OCI-LY1 (cell line): ENCODE measurements around the gene TIMP4.

Experiments used
- H2AFZ ChIP-seq: fragments of 200-600 bp; sonication (generic), shearing (Covaris generic); 2 replicates; pipeline ENCODE4 v1.6.0; 2014; ENCODE audit warnings: antibody characterized with exemption, mild to moderate bottlenecking, low read length
- H3F3A ChIP-seq: fragments of 200-600 bp; sonication (generic), shearing (Covaris generic); 2 replicates; pipeline ENCODE4 v1.6.0; 2014; ENCODE audit warnings: mild to moderate bottlenecking, antibody characterized with exemption, low read length, moderate library complexity; ENCODE audit not compliant: insufficient read depth
- H3K27ac ChIP-seq: fragments of 200-600 bp; sonication (generic); 2 replicates; pipeline ENCODE4 v1.5.1; 2014; ENCODE audit warnings: low read length, mixed run types, mild to moderate bottlenecking, low read depth; ENCODE audit not compliant: poor library complexity, severe bottlenecking
- H3K27me3 ChIP-seq: fragments of 200-600 bp; sonication (generic); 2 replicates; pipeline ENCODE4 v1.6.0; 2014; ENCODE audit warnings: antibody characterized with exemption, mild to moderate bottlenecking, low read length, moderate library complexity; ENCODE audit not compliant: insufficient read depth
- H3K36me3 ChIP-seq: fragments of 200-600 bp; sonication (generic); 2 replicates; pipeline ENCODE4 v1.6.1; 2014; ENCODE audit warnings: mild to moderate bottlenecking, antibody characterized with exemption, low read length, moderate library complexity, mixed read lengths; ENCODE audit not compliant: insufficient read depth
- H3K4me1 ChIP-seq: fragments of 200-600 bp; sonication (generic); 2 replicates; pipeline ENCODE4 v1.5.1; 2014; ENCODE audit warnings: mild to moderate bottlenecking, low read length, moderate library complexity; ENCODE audit not compliant: insufficient read depth, severe bottlenecking
- H3K4me2 ChIP-seq: fragments of 200-600 bp; sonication (generic), shearing (Covaris generic); 2 replicates; pipeline ENCODE4 v1.6.1; 2014; ENCODE audit warnings: low read length
- H3K4me3 ChIP-seq: fragments of 200-600 bp; sonication (generic); 2 replicates; pipeline ENCODE4 v1.5.1; 2014; ENCODE audit warnings: low read length, low read depth, mild to moderate bottlenecking, mixed read lengths; ENCODE audit not compliant: poor library complexity, severe bottlenecking
- H3K79me2 ChIP-seq: fragments of 200-600 bp; shearing (Covaris generic); 2 replicates; pipeline ENCODE4 v1.6.1; 2016; ENCODE audit warnings: mixed run types, low read length, mixed read lengths; ENCODE audit not compliant: insufficient read depth
- H3K9ac ChIP-seq: fragments of 200-600 bp; sonication (generic), shearing (Covaris generic); 2 replicates; pipeline ENCODE4 v1.6.1; 2014; ENCODE audit warnings: mild to moderate bottlenecking, low read length, mixed read lengths
- H3K9me2 ChIP-seq: fragments of 200-600 bp; sonication (generic), shearing (Covaris generic); 2 replicates; pipeline ENCODE4 v1.6.1; 2014; ENCODE audit warnings: low read depth, mild to moderate bottlenecking, low read length, mixed read lengths
- H3K9me3 ChIP-seq: fragments of 200-600 bp; shearing (Covaris generic); 2 replicates; pipeline ENCODE4 v1.6.1; 2014; ENCODE audit warnings: low read length, mixed read lengths
- H4K20me1 ChIP-seq: fragments of 200-600 bp; sonication (generic), shearing (Covaris generic); 2 replicates; pipeline ENCODE4 v1.6.0; 2016; ENCODE audit warnings: mild to moderate bottlenecking, low read length; ENCODE audit not compliant: insufficient read depth
- CTCF ChIP-seq: fragments of 200-600 bp; sonication (generic), shearing (Covaris generic); IDR thresholded peaks from 2 replicates; pipeline ENCODE4 v1.5.1; 2017; ENCODE audit warnings: mild to moderate bottlenecking, antibody characterized with exemption, low read length, moderate library complexity, mixed read lengths
- EZH2 ChIP-seq: fragments of 200-600 bp; sonication (generic), shearing (Covaris generic); IDR thresholded peaks from 2 replicates; pipeline ENCODE4 v1.8.0; 2017; ENCODE audit warnings: borderline replicate concordance, mixed run types, mild to moderate bottlenecking, antibody characterized with exemption, low read length, moderate library complexity, mixed read lengths

The TIMP4 gene

GRCh38 chr3:12193485-12194165 lies 34.9 kb upstream of the TIMP4 start:
- H3K9ac ChIP-seq, result no peak overlapping the region
- no peaks in the 10 kb centered on the region for H3K4me1 ChIP-seq
- no peaks in the 10 kb centered on the region for H3K36me3 ChIP-seq
- no peak overlapping the region for H3K4me2 ChIP-seq
- H3K27me3 ChIP-seq, result no peaks in the 10 kb centered on the region
- H3K79me2 ChIP-seq, result no peaks in the 10 kb centered on the region
- H3K9me2 ChIP-seq, result no peaks in the 10 kb centered on the region
- H4K20me1 ChIP-seq, result no peaks in the 10 kb centered on the region
- H2AFZ ChIP-seq, result no peak overlapping the region
- H3F3A ChIP-seq, result no peaks in the 10 kb centered on the region
- no peak overlapping the region for H3K4me3 ChIP-seq
- no peaks in the 10 kb centered on the region for H3K9me3 ChIP-seq
- no peak for TF ChIP-seq CTCF
- no peak for TF ChIP-seq EZH2
- no peak overlapping the region for H3K27ac ChIP-seq

GRCh38 chr3:12192655-12193484 lies 34.2 kb upstream of the TIMP4 start:
- Histone ChIP-seq H3K27ac (no peak overlapping the region), H3K4me2 (no peak overlapping the region)

GRCh38 chr3:12192173-12192572 lies 33.5 kb upstream of the TIMP4 start:
- Histone ChIP-seq H4K20me1 (no peaks in the 10 kb centered on the region), H3K9ac (no peak overlapping the region), H3F3A (no peaks in the 10 kb centered on the region)

More at GRCh38 chr3:12192655-12193484, 34.2 kb upstream of the TIMP4 start:
- no peaks in the 10 kb centered on the region for H3K9me2 ChIP-seq
- TF ChIP-seq EZH2 (no peak), CTCF (no peak)
- no peaks in the 10 kb centered on the region for H3K36me3 ChIP-seq
- no peaks in the 10 kb centered on the region for H3F3A ChIP-seq
- no peaks in the 10 kb centered on the region for H4K20me1 ChIP-seq
- no peaks in the 10 kb centered on the region for H3K4me1 ChIP-seq
- no peaks in the 10 kb centered on the region for H3K79me2 ChIP-seq
- H3K27me3 ChIP-seq, result no peaks in the 10 kb centered on the region
- no peak overlapping the region for H2AFZ ChIP-seq
- H3K4me3 ChIP-seq, result no peak overlapping the region
- no peak overlapping the region for H3K9ac ChIP-seq
- no peaks in the 10 kb centered on the region for H3K9me3 ChIP-seq

More at GRCh38 chr3:12192173-12192572, 33.5 kb upstream of the TIMP4 start:
- H3K27ac ChIP-seq, result no peak overlapping the region
- H3K4me2 ChIP-seq, result no peak overlapping the region
- no peaks in the 10 kb centered on the region for H3K27me3 ChIP-seq
- no peak overlapping the region for H3K4me3 ChIP-seq
- no peak for TF ChIP-seq EZH2
- TF ChIP-seq CTCF, result no peak
- H3K9me3 ChIP-seq, result no peaks in the 10 kb centered on the region
- no peaks in the 10 kb centered on the region for H3K79me2 ChIP-seq
- H3K36me3 ChIP-seq, result no peaks in the 10 kb centered on the region
- no peaks in the 10 kb centered on the region for H3K4me1 ChIP-seq
- no peaks in the 10 kb centered on the region for H3K9me2 ChIP-seq
- no peak overlapping the region for H2AFZ ChIP-seq
